GM18520 (cell line): ENCODE data around the gene TEKT4.
"Not testable (repeated sequence)": the region's sequence is repeated elsewhere in the genome, so short reads cannot be mapped to it uniquely, and the experiment has no call there.

Experiments used
- ATAC-seq: cut with Tn5 transposase; IDR thresholded peaks from one replicate; pipeline ENCODE4 v1.9.1; 2021; ENCODE audit not compliant: unreplicated experiment

Gene TEKT4

GRCh38 chr2:94875820-94876522 lies 4.7 kb downstream of the TEKT4 start:
- ATAC-seq: no peak

- no peak for ATAC-seq
Observed at GRCh38 chr2:94876523-94876863, 5.3 kb downstream of the TEKT4 start.

DNA sequence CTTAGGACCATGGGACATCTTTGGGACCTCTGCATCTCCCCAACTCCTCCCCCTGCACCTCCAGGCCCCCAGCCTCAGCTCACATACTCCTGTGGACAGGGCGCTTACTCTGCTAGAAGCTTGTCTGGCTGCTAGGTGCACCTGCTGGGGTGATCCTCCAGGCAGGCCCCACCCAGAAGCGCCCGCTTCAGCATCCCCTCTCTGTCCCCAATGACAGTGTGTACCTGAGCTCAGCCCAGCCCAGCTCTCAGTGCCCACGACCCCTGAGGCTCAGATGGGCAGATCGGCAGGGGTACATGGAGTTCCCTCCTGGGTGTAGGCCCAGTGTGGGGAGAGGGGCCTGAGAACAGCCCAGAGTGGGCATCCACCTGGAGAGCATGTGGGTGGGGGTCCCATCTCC lies 5.9 kb downstream of the TEKT4 start:
- ATAC-seq: no peak

GRCh38 chr2:94878575-94878974 lies 7.3 kb downstream of the TEKT4 start:
- ATAC-seq: not testable (repeated sequence)

DNA sequence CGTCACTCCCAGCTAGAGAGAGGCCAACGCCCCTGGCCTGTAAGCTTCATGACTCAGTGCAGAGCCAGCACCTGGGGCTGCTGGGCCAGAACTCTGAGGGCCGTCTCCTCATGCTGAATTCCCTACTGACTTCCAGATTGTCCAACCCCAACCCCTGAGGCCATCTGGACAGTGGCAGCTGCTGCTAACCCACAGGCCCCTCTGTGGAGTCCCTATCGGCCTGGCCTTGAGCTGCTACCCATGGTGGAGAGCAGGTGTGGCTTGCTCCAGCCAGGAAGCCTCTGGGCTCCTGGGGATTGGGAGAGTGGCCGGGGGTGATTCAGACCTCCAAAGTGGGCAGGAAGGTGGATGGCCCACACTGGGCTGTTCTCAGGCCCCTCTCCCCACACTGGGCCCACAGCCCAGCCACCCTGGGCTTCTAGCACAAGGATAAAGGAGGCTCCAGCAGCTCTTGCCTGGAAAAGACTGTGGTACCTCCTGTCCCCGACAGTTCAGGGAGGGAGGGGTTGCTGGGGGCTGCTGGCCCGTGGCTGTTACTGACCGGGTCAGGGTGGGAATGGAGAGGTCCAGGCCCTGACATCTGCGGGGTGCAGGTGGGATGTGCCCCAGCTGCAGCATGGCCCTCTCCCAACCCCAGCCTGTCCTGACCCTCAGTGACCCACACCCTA lies 8.2 kb downstream of the TEKT4 start:
- no peak for ATAC-seq

DNA sequence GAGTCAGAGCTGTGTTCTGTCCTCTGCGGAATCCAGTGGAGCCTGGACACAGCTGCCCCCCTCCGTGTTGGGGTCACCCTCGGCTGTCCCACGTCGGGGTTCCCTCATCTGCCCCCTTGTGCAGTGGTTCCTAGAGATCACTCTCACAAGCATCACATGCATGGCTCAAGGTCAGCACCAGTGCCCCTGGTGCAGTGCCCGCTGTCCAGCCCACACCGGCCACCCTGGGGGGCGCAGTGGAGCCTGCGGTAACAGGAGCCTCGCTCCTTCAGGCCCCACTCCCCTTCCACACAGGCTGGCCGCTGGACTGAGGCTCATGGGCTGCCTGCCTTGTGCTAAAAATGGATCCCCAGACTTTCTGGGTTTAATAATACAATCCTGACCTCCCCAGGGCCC lies 8.8 kb downstream of the TEKT4 start:
- ATAC-seq: no peak

DNA sequence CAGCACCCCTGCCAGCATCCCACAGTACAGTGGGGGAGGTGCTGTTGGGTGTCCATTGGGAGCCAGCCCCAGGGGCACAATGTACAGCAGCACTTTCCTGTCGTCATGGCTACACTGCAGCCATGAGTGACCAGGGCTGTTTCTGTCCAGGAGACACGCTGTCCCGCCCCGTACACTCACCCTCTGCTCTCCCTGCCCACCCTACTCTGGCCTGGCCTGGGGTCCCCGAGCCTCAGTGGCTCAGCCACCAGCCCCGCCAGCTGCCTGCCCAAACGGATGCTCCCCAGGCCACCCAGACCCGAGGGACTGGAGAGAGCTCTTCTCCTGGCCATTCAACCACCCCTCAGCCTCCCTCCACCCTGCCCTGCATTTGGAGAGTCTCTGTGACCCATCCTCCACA lies 9.3 kb downstream of the TEKT4 start:
- no peak for ATAC-seq

GRCh38 chr2:94881070-94881469 lies 9.8 kb downstream of the TEKT4 start:
- no peak for ATAC-seq

DNA sequence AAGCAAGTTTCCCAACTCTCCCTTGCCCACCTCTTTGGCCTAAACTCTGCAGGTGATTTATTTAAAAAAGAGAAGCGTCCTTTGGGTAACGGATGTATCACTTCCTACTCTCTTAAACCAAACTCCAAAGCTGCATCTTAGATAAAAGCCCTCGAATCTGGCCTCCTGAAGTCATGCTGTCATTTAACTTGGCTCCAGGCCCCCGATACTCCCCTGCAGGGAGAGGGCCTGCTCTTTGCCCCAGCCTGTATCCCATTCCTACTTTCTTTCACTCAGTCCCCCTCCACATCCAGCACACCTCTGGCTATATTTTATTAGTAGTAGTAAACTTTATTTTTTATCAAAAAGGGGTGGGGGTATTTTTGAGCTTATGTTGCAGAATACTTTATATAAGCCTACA lies 19.0 kb downstream of the TEKT4 start:
- no peak for ATAC-seq

- ATAC-seq: not testable (repeated sequence)
Observed at GRCh38 chr2:94895273-94895672, 24.0 kb downstream of the TEKT4 start.

GRCh38 chr2:94906976-94907375 lies 35.7 kb downstream of the TEKT4 start:
- not testable (repeated sequence) for ATAC-seq

DNA sequence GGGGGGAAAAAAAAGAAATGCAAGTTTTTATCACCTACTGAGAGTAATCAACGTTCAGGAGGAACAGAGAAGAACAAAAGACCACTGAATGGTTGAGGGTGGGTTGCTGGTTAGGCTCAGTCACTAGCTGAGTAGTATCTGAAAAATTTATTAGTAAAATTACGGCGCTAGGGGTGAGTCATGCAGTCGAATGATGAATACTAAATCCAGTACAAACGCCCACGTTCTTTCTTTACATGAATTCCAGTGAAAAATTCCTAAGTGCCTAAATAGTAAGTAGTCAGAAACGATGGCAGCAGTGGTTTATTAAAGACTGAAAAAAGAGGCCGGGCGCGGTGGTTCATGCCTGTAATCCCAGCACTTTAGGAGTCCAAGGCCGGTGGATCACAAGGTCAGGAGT lies 52.0 kb downstream of the TEKT4 start:
- ATAC-seq: no peak

DNA sequence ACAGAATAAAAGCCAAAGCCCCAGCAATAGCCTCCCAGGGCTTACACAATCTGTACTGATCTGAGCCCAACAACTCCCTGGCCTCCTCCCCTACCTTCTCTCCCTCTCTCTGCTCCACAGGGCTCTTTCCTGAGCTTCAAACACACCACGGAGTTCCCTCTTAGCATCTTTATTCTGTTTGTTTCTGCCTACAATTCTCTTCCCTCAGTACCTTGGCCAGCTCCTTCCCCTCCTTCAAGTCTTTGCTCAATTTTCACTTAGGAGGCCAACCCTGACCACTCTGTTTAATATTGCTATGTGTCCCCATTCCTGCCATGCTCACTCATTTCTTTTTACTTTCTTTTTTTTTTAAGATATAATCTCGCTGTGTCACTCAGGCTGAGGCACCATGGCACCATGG lies 53.8 kb downstream of the TEKT4 start:
- not testable (repeated sequence) for ATAC-seq
